Esophagus squamous epithelium (tissue), 5 donors: ENCODE measurements around the gene HRCT1. TPM values are rescaled to one million over a fixed set of nuclear protein-coding genes. Genes with fewer than 3 reads are reported as not detected.

Experiments used
- DNase-seq: peaks from one replicate; lab custom pipeline; 2025; lab: John Stamatoyannopoulos, UW
- H3K27ac ChIP-seq, 4 donors: fragments of 200-600 bp; sonication (generic); one replicate each; pipeline ENCODE4 v1.5.1; 2016 to 2019; ENCODE audit warnings: mild to moderate bottlenecking in 1 of 4
- H3K27me3 ChIP-seq, 4 donors: fragments of 200-600 bp; sonication (generic); 1 replicate in 3 of 4; 2 replicates in 1 of 4; pipeline versions ENCODE4 v1.5.1 to v1.6.0; 2017 to 2021; ENCODE audit warnings: antibody characterized with exemption in 1 of 4
- H3K36me3 ChIP-seq, 3 donors: fragments of 200-600 bp; sonication (generic); one replicate each; pipeline ENCODE4 v1.5.1; 2016 to 2019
- H3K4me1 ChIP-seq, 3 donors: fragments of 200-600 bp; sonication (generic); one replicate each; pipeline ENCODE4 v1.5.1; 2017 to 2019
- H3K4me3 ChIP-seq, 4 donors: fragments of 200-600 bp; sonication (generic); 1 replicate in 3 of 4; 2 replicates in 1 of 4; pipeline ENCODE4 v1.5.1; 2016 to 2019; ENCODE audit warnings: mild to moderate bottlenecking in 2 of 4, moderate library complexity in 1 of 4
- H3K9me3 ChIP-seq, 3 donors: fragments of 200-600 bp; sonication (generic); one replicate each; pipeline ENCODE4 v1.5.1; 2016 to 2019
- POLR2A ChIP-seq, 4 donors: fragments of 450-650 bp; IDR thresholded peaks; one replicate each; pipeline ENCODE4 v1.6.1; 2017; ENCODE audit warnings: antibody characterized with exemption in 4 of 4, mild to moderate bottlenecking in 4 of 4, moderate library complexity in 3 of 4
- WGBS, 2 donors: methylation state at CpG; one replicate each; pipeline ENCODE4 v1.1.5; 2018; 5-methylcytosine and 5-hydroxymethylcytosine counted together
- intact Hi-C: fragments of 100-400 bp; cut with DNase I; formaldehyde crosslinking; loops from one replicate; pipeline ENCODE4 v1.15.0; 2022
- total RNA-seq, 4 donors: library from RNA; depleted of rRNA; stranded (reverse); fragments of >200 nt; gene quantifications; one replicate each; pipeline ENCODE4 v1.1.0, GENCODE V29; 2016
- TF ChIP-seq, protein P1 (sequence below), 6 experiments: fragments of 450-650 bp in 4 of 6; fragments of 200-600 bp in 2 of 6; sonication (generic) in 2 of 6; IDR thresholded peaks; one replicate each; pipeline ENCODE4 v1.5.1; 2016 to 2019; ENCODE audit warnings: antibody characterized with exemption in 6 of 6, mild to moderate bottlenecking in 4 of 6, moderate library complexity in 4 of 6
- donor health status: DM: yes; HTN: yes; CAD: no.

The HRCT1 gene
- total RNA-seq, 4 donors from 2014 or later: 0.70 to 4.6 TPM; not detected in 2

DNA sequence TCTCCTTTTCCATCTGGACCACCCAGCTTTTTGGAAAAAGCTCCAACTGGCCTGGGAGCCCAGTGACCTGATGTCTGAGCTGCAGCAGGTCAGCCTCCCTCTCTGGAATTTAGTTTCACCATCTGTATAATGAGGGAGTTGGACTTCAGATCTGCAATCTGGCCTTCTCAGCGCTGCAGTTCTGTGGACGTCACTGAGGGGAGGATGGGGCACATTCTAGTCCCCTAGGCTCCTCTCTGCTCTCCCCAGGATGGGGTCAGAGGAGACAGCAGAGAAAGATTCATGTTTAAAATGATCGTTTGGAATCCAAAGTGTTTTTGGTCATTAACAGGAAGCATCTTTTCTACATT is 46.0 kb upstream of the HRCT1 start:
- Histone ChIP-seq H3K36me3 (no peaks in the 10 kb centered on the region), H3K4me3 (no peak overlapping the region), H3K9me3 (no peaks in the 10 kb centered on the region), H3K27me3 (peaks cover 0 to 89% (median 0%) of the 10 kb centered on the region in 4 donors), H3K27ac (no peak overlapping the region), H3K4me1 (no peaks in the 10 kb centered on the region)
- DNase-seq: no peak
- TF ChIP-seq, protein P1, sequence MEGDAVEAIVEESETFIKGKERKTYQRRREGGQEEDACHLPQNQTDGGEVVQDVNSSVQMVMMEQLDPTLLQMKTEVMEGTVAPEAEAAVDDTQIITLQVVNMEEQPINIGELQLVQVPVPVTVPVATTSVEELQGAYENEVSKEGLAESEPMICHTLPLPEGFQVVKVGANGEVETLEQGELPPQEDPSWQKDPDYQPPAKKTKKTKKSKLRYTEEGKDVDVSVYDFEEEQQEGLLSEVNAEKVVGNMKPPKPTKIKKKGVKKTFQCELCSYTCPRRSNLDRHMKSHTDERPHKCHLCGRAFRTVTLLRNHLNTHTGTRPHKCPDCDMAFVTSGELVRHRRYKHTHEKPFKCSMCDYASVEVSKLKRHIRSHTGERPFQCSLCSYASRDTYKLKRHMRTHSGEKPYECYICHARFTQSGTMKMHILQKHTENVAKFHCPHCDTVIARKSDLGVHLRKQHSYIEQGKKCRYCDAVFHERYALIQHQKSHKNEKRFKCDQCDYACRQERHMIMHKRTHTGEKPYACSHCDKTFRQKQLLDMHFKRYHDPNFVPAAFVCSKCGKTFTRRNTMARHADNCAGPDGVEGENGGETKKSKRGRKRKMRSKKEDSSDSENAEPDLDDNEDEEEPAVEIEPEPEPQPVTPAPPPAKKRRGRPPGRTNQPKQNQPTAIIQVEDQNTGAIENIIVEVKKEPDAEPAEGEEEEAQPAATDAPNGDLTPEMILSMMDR (IDR thresholded peaks at IDR 0.05): no peak
- intact Hi-C loops: no loop called here
- 51 to 57% methylated on average over 3 of the region's 3 CpGs for WGBS, 2 donors

DNA sequence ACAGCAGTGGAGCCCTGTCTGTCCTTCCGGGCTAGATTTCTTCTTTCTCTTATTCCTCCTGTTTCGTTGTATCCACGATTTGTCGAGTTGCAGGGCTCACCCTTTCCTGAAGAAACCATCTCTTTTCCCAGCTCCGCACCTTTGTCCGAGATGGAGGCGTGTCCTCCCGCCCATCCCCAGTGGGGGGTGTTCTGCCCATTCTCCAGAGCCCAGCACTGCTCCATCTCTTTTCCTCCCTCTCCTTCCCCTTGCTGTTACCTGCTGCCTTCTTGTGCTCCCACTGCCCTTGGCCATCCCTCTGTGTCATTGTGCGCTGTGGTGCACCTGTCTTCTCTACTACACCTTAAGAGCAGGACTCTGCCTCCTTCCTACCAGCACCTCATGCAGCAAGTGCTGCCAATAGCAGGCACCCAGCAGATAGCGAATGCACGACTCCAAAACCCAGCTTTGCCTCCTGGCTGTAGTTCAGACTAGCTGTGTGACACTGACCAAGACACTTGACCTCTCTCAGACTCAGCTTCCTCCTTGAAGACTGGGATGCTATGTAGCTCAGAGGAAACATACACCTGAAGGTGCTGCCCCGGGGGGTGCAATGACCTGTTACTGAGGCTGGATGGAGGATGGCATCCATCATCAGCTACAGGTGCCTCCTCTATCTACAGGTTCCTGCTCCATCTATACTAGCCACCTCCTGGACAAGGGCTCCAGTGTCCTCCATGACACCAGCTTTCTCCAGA is 44.7 kb upstream of the HRCT1 start:
- no peak overlapping the region for H3K27ac ChIP-seq
- no peaks in the 10 kb centered on the region for H3K36me3 ChIP-seq
- intact Hi-C loops: no loop called here
- peaks cover 0 to 86% (median 0%) of the 10 kb centered on the region in 4 donors for H3K27me3 ChIP-seq
- WGBS, 2 donors: 52 to 64% methylated on average over 11 to 12 of the region's 12 CpGs
- no peak overlapping the region for H3K4me3 ChIP-seq
- H3K4me1 ChIP-seq: no peaks in the 10 kb centered on the region
- TF ChIP-seq, protein P1 (IDR thresholded peaks at IDR 0.05): no peak
- no peak for TF ChIP-seq POLR2A (IDR thresholded peaks at IDR 0.05)
- no peak for DNase-seq
- H3K9me3 ChIP-seq: no peaks in the 10 kb centered on the region

DNA sequence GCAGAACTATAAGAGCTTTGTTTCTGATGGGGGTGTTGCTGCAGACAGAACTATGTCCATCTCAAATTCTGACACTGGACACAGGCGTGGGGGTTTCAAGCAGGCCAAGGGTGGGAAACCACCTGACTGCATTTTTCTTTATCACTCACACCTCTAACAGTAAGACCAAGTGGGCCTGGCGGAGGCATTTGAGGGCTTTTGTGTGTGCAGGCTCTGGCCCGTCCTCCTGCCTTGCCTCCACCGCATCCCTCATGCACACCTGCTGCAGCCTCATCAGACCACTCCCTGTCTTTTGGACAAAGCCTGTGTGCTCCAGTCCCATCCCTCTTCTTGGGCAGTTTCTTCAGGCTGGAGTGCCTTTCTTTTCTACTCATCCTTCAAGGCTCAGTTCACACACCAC is 43.7 kb upstream of the HRCT1 start:
- TF ChIP-seq POLR2A (IDR thresholded peaks at IDR 0.05): no peak
- TF ChIP-seq, protein P1 (IDR thresholded peaks at IDR 0.05): no peak
- WGBS, 2 donors: 64 to 83% methylated on average over 2 to 4 of the region's 4 CpGs
- no peaks in the 10 kb centered on the region for H3K36me3 ChIP-seq
- H3K27me3 ChIP-seq: peaks cover 0 to 87% (median 0%) of the 10 kb centered on the region in 4 donors
- H3K9me3 ChIP-seq: no peaks in the 10 kb centered on the region
- intact Hi-C loops: no loop called here
- no peak for DNase-seq
- no peaks in the 10 kb centered on the region for H3K4me1 ChIP-seq
- H3K27ac ChIP-seq: no peak overlapping the region
- no peak overlapping the region for H3K4me3 ChIP-seq

DNA sequence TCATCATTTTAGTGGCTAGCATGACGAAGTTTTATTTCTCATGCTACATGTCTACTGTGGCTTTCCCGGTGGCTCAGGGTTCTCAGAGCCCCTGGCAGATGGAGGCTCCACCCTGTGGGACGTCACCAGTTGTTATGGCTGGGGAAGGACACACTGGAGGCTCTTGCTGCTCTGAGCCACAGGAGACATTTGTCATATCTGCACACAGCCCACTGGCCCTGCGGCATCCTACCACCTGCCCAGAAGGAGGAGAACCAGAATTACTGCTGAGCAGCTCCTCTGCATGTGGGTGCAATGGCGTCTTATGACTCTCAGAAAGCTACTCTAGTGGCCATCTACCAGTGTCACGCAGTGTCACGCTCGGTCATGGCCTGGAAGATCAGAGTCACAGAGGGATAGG is 42.4 kb upstream of the HRCT1 start:
- Histone ChIP-seq H3K27me3 (peaks cover 0 to 95% (median 0%) of the 10 kb centered on the region in 4 donors), H3K4me1 (no peaks in the 10 kb centered on the region), H3K27ac (no peak overlapping the region), H3K4me3 (no peak overlapping the region), H3K36me3 (no peaks in the 10 kb centered on the region), H3K9me3 (no peaks in the 10 kb centered on the region)
- DNase-seq: no peak
- TF ChIP-seq, protein P1 (IDR thresholded peaks at IDR 0.05): no peak
- no peak for TF ChIP-seq POLR2A (IDR thresholded peaks at IDR 0.05)
- intact Hi-C loops: no loop called here
- 33 to 91% methylated on average over 4 of the region's 8 CpGs for WGBS, 2 donors

DNA sequence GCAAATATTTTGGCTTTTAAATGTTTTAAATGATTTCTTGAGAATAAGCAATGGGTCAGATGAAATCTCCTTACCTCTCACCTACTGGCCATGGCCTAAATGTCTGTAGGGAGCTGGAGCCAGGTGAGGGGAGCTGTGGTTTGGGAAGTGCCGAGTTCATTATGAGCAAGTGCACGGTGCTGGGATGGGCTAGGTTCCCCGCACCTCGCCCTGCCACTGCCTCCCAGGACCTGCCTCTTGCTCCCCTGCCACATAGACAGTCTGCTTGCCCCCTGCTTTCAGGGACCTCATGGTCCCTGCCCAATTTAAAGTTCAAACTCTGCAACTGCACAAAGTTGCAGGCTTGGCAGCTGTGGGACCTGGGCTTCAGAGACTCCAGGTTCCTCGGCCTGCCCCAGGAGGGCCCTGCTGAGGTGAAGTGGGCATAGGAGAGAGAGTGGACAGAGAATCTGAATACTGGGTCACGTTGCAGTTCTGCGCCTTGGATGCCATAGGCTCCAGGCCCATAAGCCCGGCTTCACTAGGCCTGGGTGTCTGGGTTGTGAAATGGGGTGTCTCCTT is 41.2 kb upstream of the HRCT1 start:
- peaks cover 0 to 95% (median 0%) of the 10 kb centered on the region in 4 donors for H3K27me3 ChIP-seq
- intact Hi-C loops: no loop called here
- no peaks in the 10 kb centered on the region for H3K9me3 ChIP-seq
- no peak overlapping the region for H3K4me3 ChIP-seq
- WGBS, 2 donors: 79 to 84% methylated on average over 6 to 7 of the region's 8 CpGs
- no peaks in the 10 kb centered on the region for H3K36me3 ChIP-seq
- no peak overlapping the region for H3K27ac ChIP-seq
- no peaks in the 10 kb centered on the region for H3K4me1 ChIP-seq
- no peak for DNase-seq
- no peak for TF ChIP-seq POLR2A (IDR thresholded peaks at IDR 0.05)
- TF ChIP-seq, protein P1 (IDR thresholded peaks at IDR 0.05): no peak
